Astrocyte of the cerebellum (primary cell): ENCODE results near the gene DDX1.

Experiments used
- DNase-seq: peaks from one replicate; pipeline ENCODE4 v3.0.0-alpha.2; 2011; ENCODE audit warnings: low read depth
- H3K4me3 ChIP-seq: 2 replicates; pipeline ENCODE4 v1.5.1; 2011; ENCODE audit warnings: mild to moderate bottlenecking, low read depth, low read length, moderate library complexity
- CTCF ChIP-seq: IDR thresholded peaks from 2 replicates; pipeline ENCODE4 v1.5.1; 2012; ENCODE audit warnings: low read length, low read depth, moderate library complexity, mild to moderate bottlenecking; ENCODE audit errors: missing control alignments
- in situ Hi-C: cut with HindIII; loops from 2 replicates; pipeline ENCODE4 v1.10.0; 2017; ENCODE audit warnings: low sequenced_read_pairs

The DDX1 gene

GRCh38 chr2:15671409-15671808 lies 79.7 kb downstream of the DDX1 start:
- no peak for TF ChIP-seq CTCF
- in situ Hi-C loops: no loop called here
- H3K4me3 ChIP-seq: no peak overlapping the region
- no peak for DNase-seq

- no peak for TF ChIP-seq CTCF
- in situ Hi-C loops: no loop called here
- DNase-seq: no peak
- H3K4me3 ChIP-seq: no peak overlapping the region
These were observed 80.5 kb downstream of the DDX1 start for GRCh38 chr2:15671842-15672815.

- no peak overlapping the region for H3K4me3 ChIP-seq
- in situ Hi-C loops: no loop called here
- DNase-seq: no peak
- no peak for TF ChIP-seq CTCF
These were observed 81.6 kb downstream of the DDX1 start for GRCh38 chr2:15672961-15673918.

GRCh38 chr2:15673919-15674636 lies 82.4 kb downstream of the DDX1 start:
- peak; percentile 26 for DNase-seq
- TF ChIP-seq CTCF: no peak
- in situ Hi-C loops: no loop called here
- H3K4me3 ChIP-seq: no peak overlapping the region

GRCh38 chr2:15674637-15675455 lies 83.2 kb downstream of the DDX1 start:
- no peak for DNase-seq
- in situ Hi-C loops: no loop called here
- no peak for TF ChIP-seq CTCF
- no peak overlapping the region for H3K4me3 ChIP-seq
